GM18507 (cell line): ENCODE measurements around the gene GFY.

ENCODE experiments used
- DNase-seq: peaks from one replicate; pipeline ENCODE4 v3.0.0; 2011; ENCODE audit warnings: low read depth; ENCODE audit not compliant: insufficient read length; ENCODE audit errors: extremely low spot score
- FAIRE-seq: peaks from 2 replicates; lab custom pipeline; 2011; peaks lifted over from hg19 to GRCh38; lab: Jason Lieb, UNC

The GFY gene

GRCh38 chr19:49407482-49408015, 17.6 kb upstream of the GFY start:
- DNase-seq (no peak), FAIRE-seq (no peak)

- FAIRE-seq (peak; percentile 69), DNase-seq (no peak)
Observed at GRCh38 chr19:49408816-49409440, 16.3 kb upstream of the GFY start.

GRCh38 chr19:49409441-49410029, 15.7 kb upstream of the GFY start:
- no peak for DNase-seq
- peak; percentile 79 for FAIRE-seq

DNA sequence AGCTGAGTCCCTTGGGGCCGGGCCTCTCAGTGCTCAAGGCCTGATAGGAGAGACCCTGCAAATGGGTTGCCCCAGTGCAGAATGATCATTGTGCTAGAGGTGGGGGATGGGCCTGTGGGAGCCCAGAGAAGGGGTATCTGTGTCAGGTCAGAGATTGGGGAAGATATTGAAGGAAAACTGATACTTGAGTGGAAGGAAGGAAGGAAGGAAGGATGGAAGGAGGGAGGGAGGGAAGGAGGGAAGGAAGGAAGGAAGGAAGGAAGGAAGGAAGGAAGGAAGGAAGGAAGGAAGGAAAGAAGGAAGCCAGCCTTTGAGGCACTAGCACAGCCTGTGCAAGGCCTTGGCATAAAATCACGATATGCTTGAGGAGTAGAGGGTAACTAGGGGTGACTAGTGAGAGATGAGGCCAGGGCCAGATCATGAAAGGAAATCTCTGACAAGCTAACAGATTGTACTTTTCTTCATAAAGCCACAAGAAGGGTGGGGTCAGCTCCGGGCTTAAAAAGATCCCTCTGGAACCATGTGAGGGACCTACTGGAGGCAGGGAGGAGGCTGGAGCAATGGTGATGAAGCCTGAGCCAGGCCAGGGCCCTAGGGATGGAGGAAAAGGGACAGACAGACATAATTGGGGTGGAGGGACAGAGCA, 13.4 kb upstream of the GFY start:
- FAIRE-seq (no peak), DNase-seq (no peak)

GRCh38 chr19:49413348-49413747, 11.8 kb upstream of the GFY start:
- DNase-seq = no peak
- no peak for FAIRE-seq

DNA sequence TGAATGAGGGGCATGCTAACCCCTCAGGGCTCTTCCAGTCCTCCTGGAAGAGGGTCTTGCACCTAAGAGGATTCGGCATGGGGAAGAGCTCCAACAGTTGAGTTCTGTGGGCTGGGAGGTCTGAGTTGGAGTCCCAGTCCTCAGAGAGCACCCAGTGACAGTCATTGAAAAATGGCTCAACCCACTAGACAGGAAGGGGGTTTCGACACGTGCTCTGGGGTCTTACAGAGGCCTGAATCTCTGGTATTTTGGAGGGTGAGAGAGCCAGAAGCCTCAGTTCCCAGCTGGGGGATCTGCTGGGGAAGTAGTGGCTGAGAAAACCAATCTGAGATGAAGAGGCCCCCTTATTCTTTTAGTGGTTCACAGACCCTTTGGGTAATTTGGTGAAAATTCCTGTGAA, 10.9 kb upstream of the GFY start:
- no peak for FAIRE-seq
- DNase-seq = no peak

GRCh38 chr19:49415102-49415809, 9.9 kb upstream of the GFY start:
- DNase-seq = peak; percentile 58
- peak; percentile 75 for FAIRE-seq

DNA sequence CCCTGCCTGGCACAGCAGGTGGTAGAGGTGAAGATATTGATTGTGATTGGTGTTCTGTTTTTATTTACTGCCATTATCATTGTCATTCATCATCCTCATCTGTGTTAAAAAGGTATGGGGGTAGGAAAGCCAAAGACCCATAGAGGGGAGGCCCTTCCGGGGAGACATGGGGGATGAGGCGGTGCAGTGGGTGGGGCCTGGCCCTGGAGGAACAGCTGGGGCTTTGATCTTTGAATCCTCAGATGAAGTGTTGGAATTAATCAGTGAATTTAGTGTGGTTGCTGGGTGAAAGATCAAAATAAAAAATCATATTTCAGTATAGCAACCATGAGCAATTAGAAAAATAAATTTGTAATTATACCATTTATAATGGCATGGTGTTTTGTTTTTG, 9.4 kb upstream of the GFY start:
- no peak for DNase-seq
- no peak for FAIRE-seq

DNA sequence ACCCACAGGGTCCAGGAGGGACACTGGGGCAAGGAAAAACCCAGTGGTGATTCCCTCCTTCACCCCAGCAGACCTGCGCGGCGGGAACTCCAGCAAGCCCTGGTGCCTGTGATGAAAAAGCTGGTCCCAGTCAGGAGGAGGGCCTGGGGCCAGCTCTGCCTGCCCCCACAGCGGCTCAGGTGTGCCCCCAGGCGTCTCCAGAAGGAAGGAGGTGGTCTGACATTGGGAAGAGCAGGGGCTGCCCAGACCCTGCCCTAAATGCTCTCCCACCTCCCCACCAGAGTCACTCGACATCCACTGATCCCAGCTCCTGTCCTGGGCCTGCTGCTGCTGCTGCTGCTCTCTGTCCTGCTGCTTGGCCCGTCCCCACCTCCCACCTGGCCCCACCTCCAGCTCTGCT, 8.1 kb upstream of the GFY start:
- FAIRE-seq = no peak
- no peak for DNase-seq

- DNase-seq (no peak), FAIRE-seq (no peak)
Observed at GRCh38 chr19:49418511-49418910, 6.7 kb upstream of the GFY start.

GRCh38 chr19:49419173-49419572, 6.0 kb upstream of the GFY start:
- no peak for FAIRE-seq
- DNase-seq = no peak

DNA sequence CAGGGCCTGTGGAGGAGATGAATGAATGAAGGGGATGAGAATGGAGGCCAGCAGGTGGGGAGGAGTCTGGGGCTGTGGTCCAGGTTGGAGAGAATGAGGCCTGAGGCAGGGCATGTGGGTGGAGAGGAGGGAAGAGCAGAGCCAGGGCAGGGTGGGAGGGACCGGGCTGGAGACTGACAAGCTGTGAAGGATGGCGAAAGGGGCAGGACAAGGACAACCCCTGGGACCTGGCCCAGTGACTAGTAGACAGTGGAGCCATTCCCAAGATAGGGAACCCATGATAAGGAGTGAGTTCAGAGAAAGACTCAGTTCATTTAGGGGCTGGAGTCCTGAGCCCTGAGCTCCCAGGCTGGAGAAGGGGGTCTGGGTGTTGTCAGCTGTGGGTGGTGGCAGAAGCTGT, 5.0 kb upstream of the GFY start:
- DNase-seq (no peak), FAIRE-seq (no peak)

- DNase-seq (no peak), FAIRE-seq (no peak)
Observed at GRCh38 chr19:49421039-49421877, 3.9 kb upstream of the GFY start.

DNA sequence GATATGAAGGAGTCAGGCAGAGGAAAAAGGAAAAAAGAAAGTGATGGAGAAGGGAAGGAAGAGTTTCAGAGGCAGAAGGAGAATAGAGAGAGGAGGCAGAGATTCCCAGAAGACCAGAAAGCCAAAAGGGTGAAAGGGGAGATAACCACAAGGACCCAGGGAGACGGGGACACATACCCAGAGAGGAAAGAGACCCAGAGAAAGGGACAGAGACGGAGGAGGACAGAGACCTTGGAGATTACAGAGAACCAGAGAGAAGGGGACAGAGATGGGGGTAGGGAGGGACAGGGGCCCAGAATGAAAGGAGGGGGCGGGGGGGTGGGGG, 3.3 kb upstream of the GFY start:
- DNase-seq = no peak
- no peak for FAIRE-seq

DNA sequence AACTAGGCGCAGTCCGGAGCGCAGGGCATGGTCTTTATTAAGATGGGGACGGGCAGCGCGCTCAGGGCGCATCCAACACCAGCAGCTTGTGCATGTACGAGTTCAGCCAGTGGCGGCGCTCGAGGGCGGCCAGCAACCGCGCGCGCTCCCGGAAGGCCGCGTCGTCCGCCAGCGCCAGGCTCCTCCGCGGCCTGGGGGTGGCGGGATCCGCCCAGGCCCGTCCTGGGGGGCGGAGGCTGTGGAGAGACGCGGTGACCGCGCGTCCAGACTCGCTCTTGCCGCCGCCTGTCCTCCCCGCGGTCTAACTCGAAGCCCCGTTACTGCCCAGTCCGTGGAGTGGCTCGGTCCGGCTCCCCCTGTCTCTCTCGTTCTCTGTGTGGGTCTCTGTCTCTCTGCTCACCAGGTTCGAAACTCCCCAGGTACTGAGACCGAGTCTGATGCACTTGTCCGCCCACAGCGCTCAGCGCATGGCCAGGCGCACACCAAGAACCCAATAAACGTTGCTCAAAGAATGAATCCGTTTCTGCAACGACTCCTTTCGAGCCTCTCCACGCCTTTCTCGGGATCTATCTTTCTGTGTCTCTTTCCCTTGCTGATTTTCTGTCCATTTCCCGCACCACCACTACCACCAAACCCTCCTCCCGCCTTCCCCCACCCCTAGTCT, 2.6 kb upstream of the GFY start:
- FAIRE-seq = no peak
- no peak for DNase-seq

GRCh38 chr19:49423071-49423984, 1.9 kb upstream of the GFY start, which contains the start of gene PTH2:
Gene PTH2, minus strand, starts transcription at chr19:49423441. Its CDS starts 102 bp downstream, at chr19:49423339.
- DNase-seq = no peak
- FAIRE-seq = no peak

DNA sequence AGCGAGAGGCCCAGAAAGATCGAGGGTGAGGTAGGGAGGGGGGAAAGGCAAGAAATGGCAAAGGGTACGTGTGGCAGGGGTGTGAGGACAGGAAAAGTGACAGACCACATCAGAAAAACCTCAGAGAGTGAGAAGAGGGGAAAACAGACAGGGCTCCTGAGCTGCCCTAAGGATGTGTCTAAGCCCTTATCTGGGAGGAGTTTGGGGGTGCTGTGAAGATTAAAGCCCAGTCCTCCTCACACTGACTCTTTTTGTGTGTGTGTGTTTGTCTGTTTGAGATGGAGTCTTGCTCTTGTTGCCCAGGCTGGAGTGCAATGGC, 1.2 kb upstream of the GFY start:
- no peak for DNase-seq
- no peak for FAIRE-seq

- FAIRE-seq (no peak), DNase-seq (no peak)
Observed at GRCh38 chr19:49425922-49426592, 869 bp downstream of the GFY start.
